Measurements from ENCODE around the gene FAM234B. TPM values are rescaled to one million over a fixed set of nuclear protein-coding genes. Genes with fewer than 3 reads are reported as not detected.

Gene FAM234B
- total RNA-seq, 6 donors from 2014 or later: 3.1 to 16.2 (median 8.8) TPM

DNA sequence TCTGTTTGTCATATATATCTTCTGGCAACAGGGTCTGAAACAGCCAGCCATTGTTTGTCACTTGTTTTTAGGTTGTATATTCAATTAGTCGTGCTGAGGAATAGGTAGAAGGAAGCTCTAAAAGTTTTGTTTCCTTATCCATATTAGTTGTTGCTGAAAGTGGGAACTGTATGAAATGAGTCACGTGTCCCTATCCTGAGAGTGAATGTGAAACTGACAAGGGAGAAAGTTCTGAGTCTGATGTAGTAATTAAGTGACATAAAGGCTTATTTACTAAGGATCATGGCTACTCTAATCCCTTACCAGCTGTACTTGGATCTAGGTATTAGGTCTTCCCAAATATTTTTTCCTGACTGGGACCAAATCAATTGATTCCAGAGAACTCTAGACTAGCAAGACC, 16.4 kb downstream of the FAM234B start:
- H3K36me3 ChIP-seq: peaks cover 0 to 52% (median 13%) of the 10 kb centered on the region in 4 donors
- peak in 1 of 2 donors; percentile 36 for ATAC-seq (ENCODE audit: low FRiP score in 2 of 2)
- TF ChIP-seq POLR2AphosphoS5 (IDR thresholded peaks at IDR 0.05) (no peak), CTCF (IDR thresholded peaks at IDR 0.05) (no peak), EP300 (IDR thresholded peaks at IDR 0.05) (no peak), POLR2A (IDR thresholded peaks at IDR 0.05) (no peak)
- DNase-seq: no peak
- no peak overlapping the region for H3K27ac ChIP-seq
- H3K27me3 ChIP-seq: no peaks in the 10 kb centered on the region
- 72 to 79% methylated on average over 2 of the region's 2 CpGs for WGBS, 2 donors
- no peaks in the 10 kb centered on the region for H3K4me1 ChIP-seq
- H3K9me3 ChIP-seq: no peaks in the 10 kb centered on the region
- no peak overlapping the region for H3K4me3 ChIP-seq

GRCh38 chr12:13061377-13061776, 17.2 kb downstream of the FAM234B start:
- Histone ChIP-seq H3K9me3 (no peaks in the 10 kb centered on the region), H3K4me1 (no peaks in the 10 kb centered on the region), H3K4me3 (no peak overlapping the region), H3K36me3 (peaks cover 0 to 49% (median 13%) of the 10 kb centered on the region in 4 donors), H3K27ac (no peak overlapping the region), H3K27me3 (no peaks in the 10 kb centered on the region)
- no peak for DNase-seq
- no peak for ATAC-seq (ENCODE audit: low FRiP score in 2 of 2)
- 93% methylated on average over 5 of the region's 5 CpGs for WGBS, 2 donors
- TF ChIP-seq POLR2AphosphoS5 (IDR thresholded peaks at IDR 0.05) (no peak), CTCF (IDR thresholded peaks at IDR 0.05) (no peak), EP300 (IDR thresholded peaks at IDR 0.05) (no peak), POLR2A (IDR thresholded peaks at IDR 0.05) (no peak)

- Histone ChIP-seq H3K27ac (no peak overlapping the region), H3K27me3 (no peaks in the 10 kb centered on the region), H3K9me3 (no peaks in the 10 kb centered on the region), H3K4me3 (no peak overlapping the region), H3K4me1 (no peaks in the 10 kb centered on the region), H3K36me3 (peaks cover 0 to 59% (median 16%) of the 10 kb centered on the region in 4 donors)
- TF ChIP-seq POLR2AphosphoS5 (IDR thresholded peaks at IDR 0.05) (no peak), POLR2A (IDR thresholded peaks at IDR 0.05) (no peak)
- ATAC-seq (ENCODE audit: low FRiP score in 2 of 2): no peak
- DNase-seq: no peak
- 93 to 99% methylated on average over 5 of the region's 5 CpGs for WGBS, 2 donors
Measured at GRCh38 chr12:13062669-13063068, 18.5 kb downstream of the FAM234B start.

GRCh38 chr12:13066014-13066413, 21.8 kb downstream of the FAM234B start:
- Histone ChIP-seq H3K4me3 (no peak overlapping the region), H3K4me1 (no peaks in the 10 kb centered on the region), H3K9me3 (no peaks in the 10 kb centered on the region), H3K36me3 (peaks cover 0 to 61% (median 12%) of the 10 kb centered on the region in 4 donors), H3K27me3 (no peaks in the 10 kb centered on the region), H3K27ac (no peak overlapping the region)
- no peak for DNase-seq
- 82 to 98% methylated on average over 2 of the region's 2 CpGs for WGBS, 2 donors
- no peak for ATAC-seq (ENCODE audit: low FRiP score in 2 of 2)
- no peak for TF ChIP-seq POLR2A (IDR thresholded peaks at IDR 0.05)
- TF ChIP-seq POLR2AphosphoS5 (IDR thresholded peaks at IDR 0.05): no peak
- TF ChIP-seq CTCF (IDR thresholded peaks at IDR 0.05): no peak
- TF ChIP-seq EP300 (IDR thresholded peaks at IDR 0.05): no peak

- Histone ChIP-seq H3K4me3 (no peak overlapping the region), H3K27me3 (no peaks in the 10 kb centered on the region), H3K36me3 (peaks cover 0 to 61% (median 10%) of the 10 kb centered on the region in 4 donors), H3K27ac (no peak overlapping the region), H3K4me1 (no peaks in the 10 kb centered on the region), H3K9me3 (no peaks in the 10 kb centered on the region)
- 85 to 90% methylated on average over 7 of the region's 7 CpGs for WGBS, 2 donors
- ATAC-seq (ENCODE audit: low FRiP score in 2 of 2) (no peak), DNase-seq (no peak)
- TF ChIP-seq POLR2A (IDR thresholded peaks at IDR 0.05) (no peak), POLR2AphosphoS5 (IDR thresholded peaks at IDR 0.05) (no peak), EP300 (IDR thresholded peaks at IDR 0.05) (no peak), CTCF (IDR thresholded peaks at IDR 0.05) (no peak)
Measured at GRCh38 chr12:13066459-13066858, 22.3 kb downstream of the FAM234B start.

Data from upper lobe of left lung (tissue), 6 donors.